ENCODE data around the gene COX4I2. TPM values are rescaled to one million over a fixed set of nuclear protein-coding genes. Genes with fewer than 3 reads are reported as not detected.

Gene COX4I2
- total RNA-seq, 1 experiment from 2014 or later = not detected

- TF ChIP-seq FOXP4 (CRISPR knock-in tag; IDR thresholded peaks at IDR 0.05) (no peak), MYBL2 (CRISPR knock-in tag; IDR thresholded peaks at IDR 0.05) (no peak), CREM (CRISPR knock-in tag; IDR thresholded peaks at IDR 0.05) (no peak), SMAD4 (CRISPR knock-in tag; IDR thresholded peaks at IDR 0.05) (no peak; the same call in 1 of the 2 replicates), NR3C1 (CRISPR knock-in tag; conservative IDR thresholded peaks at IDR 0.05; ENCODE audit: low read depth) (no peak), JUN (CRISPR knock-in tag; IDR thresholded peaks at IDR 0.05) (no peak), MAX (CRISPR knock-in tag; IDR thresholded peaks at IDR 0.05) (peak; percentile 35; the same call in 1 of the 2 replicates), SMAD3 (CRISPR knock-in tag; IDR thresholded peaks at IDR 0.05; ENCODE audit: borderline replicate concordance) (no peak), ZNF416 (CRISPR knock-in tag; IDR thresholded peaks at IDR 0.05) (no peak), USF1 (CRISPR knock-in tag; IDR thresholded peaks at IDR 0.05) (no peak), MLX (CRISPR knock-in tag; IDR thresholded peaks at IDR 0.05) (0 out of 2 replicates have a peak, but pooled peaks have one; percentile 35), GABPB1 (CRISPR knock-in tag; IDR thresholded peaks at IDR 0.05) (no peak), RORB (CRISPR knock-in tag; IDR thresholded peaks at IDR 0.05) (peak; percentile 54), EMX1 (CRISPR knock-in tag; IDR thresholded peaks at IDR 0.05) (peak; percentile 91)
These were observed 30.7 kb upstream of the COX4I2 start (continued) for GRCh38 chr20:31606804-31607639.

- no peaks in the 10 kb centered on the region for H3K9me3 Mint-ChIP-seq
- no peak for DNase-seq (ENCODE audit: low spot score)
- peaks cover 2% of the 10 kb centered on the region; the same call in 1 of the 2 replicates for H3K27me3 Mint-ChIP-seq (ENCODE audit: low read depth)
- peak overlapping the region; percentile 96 for H3K4me3 Mint-ChIP-seq
- peaks cover 47% of the 10 kb centered on the region for H3K4me1 Mint-ChIP-seq
- ChIA-PET CTCF (interaction anchor here (0.6 to 17.0 kb wide), 10 partner anchors 11 to 116 kb away, joined by 3 to 927 read pairs (median 4); no protein-coding TSS in a partner anchor), POLR2A (interaction anchor here (0.5 to 6.4 kb wide), 13 partner anchors 11 to 304 kb away, joined by 3 to 73 read pairs (median 6); no protein-coding TSS in a partner anchor)
- H3K36me3 Mint-ChIP-seq = peaks cover 8% of the 10 kb centered on the region
- H3K27ac Mint-ChIP-seq = peak overlapping the region; percentile 99
- ATAC-seq = no peak
- TF ChIP-seq STAT6 (CRISPR knock-in tag; conservative IDR thresholded peaks at IDR 0.05; ENCODE audit: low read depth) = no peak
- TF ChIP-seq ZNF263 (CRISPR knock-in tag; IDR thresholded peaks at IDR 0.05; ENCODE audit: low read depth) = no peak
- no peak for TF ChIP-seq GRHL2 (CRISPR knock-in tag; IDR thresholded peaks at IDR 0.05; ENCODE audit: insufficient replicate concordance, severe bottlenecking)
- no peak for TF ChIP-seq CTCF (IDR thresholded peaks at IDR 0.05)
- TF ChIP-seq NFATC4 (CRISPR knock-in tag; IDR thresholded peaks at IDR 0.05) = no peak
- no peak for TF ChIP-seq AFF4 (CRISPR knock-in tag; IDR thresholded peaks at IDR 0.05; ENCODE audit: borderline replicate concordance)
- no peak for TF ChIP-seq GABPB1 (CRISPR knock-in tag; IDR thresholded peaks at IDR 0.05)
- no peak for TF ChIP-seq ETV6 (CRISPR knock-in tag; IDR thresholded peaks at IDR 0.05)
These were observed 30.0 kb upstream of the COX4I2 start for GRCh38 chr20:31607640-31608250.
